Activated naive CD8-positive, alpha-beta T cell treated with anti-CD3 and anti-CD28 coated beads for 36 hours (primary cell): Measurements from ENCODE around the gene IBSP. TPM values are rescaled to one million over a fixed set of nuclear protein-coding genes. Genes with fewer than 3 reads are reported as not detected.

Source experiments
- DNase-seq: peaks from one replicate; pipeline ENCODE4 v3.0.0; 2021
- H3K27ac Mint-ChIP-seq: one replicate; pipeline ENCODE4 v1.8.0; 2022; ENCODE audit warnings: mild to moderate bottlenecking, moderate library complexity, mixed read lengths
- H3K27me3 Mint-ChIP-seq: one replicate; pipeline ENCODE4 v1.8.0; 2022; ENCODE audit warnings: mild to moderate bottlenecking, mixed read lengths
- H3K36me3 Mint-ChIP-seq: one replicate; pipeline ENCODE4 v1.8.0; 2021; ENCODE audit warnings: mild to moderate bottlenecking, mixed read lengths
- H3K4me1 Mint-ChIP-seq: one replicate; pipeline ENCODE4 v1.8.0; 2021; ENCODE audit warnings: mixed read lengths
- H3K4me3 Mint-ChIP-seq: one replicate; pipeline ENCODE4 v1.8.0; 2022; ENCODE audit warnings: mild to moderate bottlenecking, moderate library complexity, mixed read lengths
- H3K9me3 Mint-ChIP-seq: one replicate; pipeline ENCODE4 v1.8.0; 2022; ENCODE audit warnings: mixed read lengths
- total RNA-seq, 2 experiments: library from RNA; stranded (reverse); gene quantifications; one replicate each; pipeline ENCODE4 v1.2.3, GENCODE V29; 2021

The IBSP gene
- total RNA-seq, 2 experiments from 2014 or later, result not detected

DNA sequence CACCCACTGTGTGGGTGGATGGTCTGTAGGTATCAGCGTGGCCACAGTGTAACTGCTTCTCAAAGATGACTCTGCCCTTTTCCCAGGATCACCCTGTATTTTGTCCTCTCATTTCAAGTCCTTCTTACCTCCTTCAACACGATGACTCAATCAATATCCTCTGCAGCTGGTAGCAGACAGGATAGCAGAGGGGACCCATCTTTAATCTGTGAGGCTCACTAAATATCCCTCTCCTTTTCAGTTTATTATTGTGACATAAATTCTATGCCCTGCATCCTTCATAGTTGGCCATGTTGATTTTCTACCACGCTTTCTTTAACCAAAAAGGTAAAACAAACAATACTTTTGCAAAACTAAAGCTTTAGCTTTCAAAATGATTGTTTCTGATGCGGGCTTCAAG lies 23.8 kb downstream of the IBSP start:
- Mint-ChIP-seq H3K4me1 (no peaks in the 10 kb centered on the region), H3K36me3 (no peaks in the 10 kb centered on the region), H3K27me3 (peaks cover 25% of the 10 kb centered on the region), H3K4me3 (no peak overlapping the region), H3K9me3 (no peaks in the 10 kb centered on the region), H3K27ac (no peak overlapping the region)
- no peak for DNase-seq

DNA sequence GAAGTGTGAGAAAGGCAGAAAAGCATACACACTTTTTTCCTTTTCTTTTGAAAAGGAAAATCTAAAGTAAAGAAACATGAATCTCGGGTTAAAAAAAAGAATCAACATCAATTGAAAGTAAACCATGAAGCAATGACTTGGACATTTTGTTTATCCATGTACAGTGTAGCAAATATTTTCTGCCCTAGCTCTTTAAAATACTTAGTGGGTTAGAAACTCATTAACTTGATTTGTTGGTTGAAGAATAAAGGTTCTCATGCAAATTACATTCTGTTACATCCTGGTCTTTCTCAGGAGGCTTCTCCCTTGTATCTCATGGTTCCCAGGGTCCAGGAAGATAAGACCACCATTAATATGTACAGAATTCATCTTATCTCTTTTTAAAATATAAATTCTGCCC lies 24.4 kb downstream of the IBSP start:
- Mint-ChIP-seq H3K27me3 (peaks cover 30% of the 10 kb centered on the region), H3K27ac (no peak overlapping the region), H3K4me3 (no peak overlapping the region), H3K36me3 (no peaks in the 10 kb centered on the region), H3K4me1 (no peaks in the 10 kb centered on the region), H3K9me3 (no peaks in the 10 kb centered on the region)
- no peak for DNase-seq

DNA sequence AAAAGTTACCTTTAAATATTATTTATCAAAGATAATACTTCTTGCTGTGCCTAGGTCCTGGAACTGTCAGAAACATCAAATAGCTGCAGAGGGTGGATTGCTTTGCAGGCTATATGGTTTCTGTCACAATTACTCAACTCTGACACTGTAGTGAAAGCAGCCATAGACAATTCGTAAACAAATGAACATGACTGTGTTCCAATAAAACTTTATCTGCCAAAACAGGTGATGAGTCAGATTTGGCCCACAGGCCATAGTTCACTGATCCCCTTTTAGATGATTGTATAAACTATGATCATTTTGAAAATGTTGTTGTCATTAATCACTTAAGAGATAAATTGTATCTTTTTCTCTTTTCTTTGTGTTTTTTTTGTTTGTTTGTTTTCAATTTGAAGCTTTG lies 25.0 kb downstream of the IBSP start:
- Mint-ChIP-seq H3K36me3 (no peaks in the 10 kb centered on the region), H3K4me3 (no peak overlapping the region), H3K27me3 (peaks cover 33% of the 10 kb centered on the region), H3K9me3 (no peaks in the 10 kb centered on the region), H3K27ac (no peak overlapping the region), H3K4me1 (no peaks in the 10 kb centered on the region)
- no peak for DNase-seq

DNA sequence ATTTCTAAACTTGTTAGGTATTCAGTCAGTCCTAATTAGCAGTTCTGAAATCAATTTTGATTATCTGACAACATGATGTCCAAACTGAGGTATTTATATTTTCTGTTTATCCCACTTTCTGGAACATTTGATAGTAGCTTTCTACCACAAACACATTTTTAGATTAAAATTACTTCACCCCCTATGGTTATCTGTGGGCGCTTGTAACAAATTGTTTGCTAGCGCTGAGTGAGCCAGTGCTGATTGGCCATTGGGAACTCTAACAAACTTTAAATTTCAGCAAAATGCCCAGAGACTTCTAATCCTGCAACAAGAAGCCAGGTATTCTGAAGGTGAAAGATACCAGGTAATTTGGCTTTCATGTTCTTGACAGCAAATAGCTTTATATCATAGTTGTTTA lies 33.3 kb downstream of the IBSP start, which contains the start of gene MEPE:
Gene MEPE, plus strand, starts transcription at position 301 of the 400 bp plus-strand sequence. CDS start 1,746 bp downstream, outside the sequence.
- H3K4me3 Mint-ChIP-seq, result no peak within 1 kb of the TSS
- H3K27ac Mint-ChIP-seq, result no peak within 1 kb of the TSS
- DNase-seq, result no peak
- no peaks in the 10 kb centered on the region for H3K9me3 Mint-ChIP-seq
- H3K27me3 Mint-ChIP-seq, result peaks cover 20% of the 10 kb centered on the region
- H3K4me1 Mint-ChIP-seq, result no peaks in the 10 kb centered on the region
- no peaks in the 10 kb centered on the region for H3K36me3 Mint-ChIP-seq

DNA sequence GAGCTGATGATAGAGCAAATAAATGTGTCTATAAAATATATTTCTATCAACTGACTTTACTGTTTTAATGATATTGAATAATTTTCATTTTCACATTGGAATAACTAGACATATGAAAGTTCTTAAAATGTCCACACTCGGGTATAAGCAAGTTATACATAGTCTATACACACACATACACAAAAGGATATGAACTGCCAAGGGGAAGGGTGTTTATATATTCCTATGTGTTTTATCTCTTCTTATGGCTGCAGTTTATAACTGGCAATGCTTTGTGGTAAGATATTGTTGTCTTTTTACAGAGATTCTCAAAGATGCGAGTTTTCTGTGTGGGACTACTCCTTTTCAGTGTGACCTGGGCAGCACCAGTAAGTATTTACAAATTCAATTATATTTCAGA lies 35.0 kb downstream of the IBSP start:
- peaks cover 2% of the 10 kb centered on the region for H3K4me1 Mint-ChIP-seq
- peaks cover 17% of the 10 kb centered on the region for H3K27me3 Mint-ChIP-seq

DNA sequence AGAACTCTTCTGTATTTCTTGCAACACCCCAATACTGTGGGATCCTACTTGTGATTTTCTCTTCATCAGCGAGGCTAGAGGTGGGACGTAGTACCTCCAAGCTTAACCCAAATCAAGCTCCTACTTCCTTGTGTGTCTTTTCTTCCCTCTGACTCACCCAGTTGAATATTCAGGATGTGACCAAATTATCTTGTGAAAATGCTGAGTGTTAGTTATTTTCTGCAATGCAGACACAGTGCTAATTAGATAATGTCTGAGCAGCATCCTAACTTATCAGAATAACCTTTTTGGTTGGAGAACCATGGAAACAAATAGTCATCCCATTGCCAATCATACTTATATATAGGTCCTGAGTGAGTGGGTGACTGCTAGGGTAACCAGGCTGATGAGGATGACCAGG lies 35.8 kb downstream of the IBSP start:
- H3K4me1 Mint-ChIP-seq, result peaks cover 2% of the 10 kb centered on the region
- H3K36me3 Mint-ChIP-seq, result no peaks in the 10 kb centered on the region
- H3K27ac Mint-ChIP-seq, result no peak overlapping the region
- H3K9me3 Mint-ChIP-seq, result no peaks in the 10 kb centered on the region
- no peak for DNase-seq
- H3K27me3 Mint-ChIP-seq, result peaks cover 12% of the 10 kb centered on the region
- no peak overlapping the region for H3K4me3 Mint-ChIP-seq

More for the DNA sequence above, 35.0 kb downstream of the IBSP start:
- no peak overlapping the region for H3K27ac Mint-ChIP-seq
- H3K4me3 Mint-ChIP-seq, result no peak overlapping the region
- no peak for DNase-seq
- H3K9me3 Mint-ChIP-seq, result no peaks in the 10 kb centered on the region
- no peaks in the 10 kb centered on the region for H3K36me3 Mint-ChIP-seq

DNA sequence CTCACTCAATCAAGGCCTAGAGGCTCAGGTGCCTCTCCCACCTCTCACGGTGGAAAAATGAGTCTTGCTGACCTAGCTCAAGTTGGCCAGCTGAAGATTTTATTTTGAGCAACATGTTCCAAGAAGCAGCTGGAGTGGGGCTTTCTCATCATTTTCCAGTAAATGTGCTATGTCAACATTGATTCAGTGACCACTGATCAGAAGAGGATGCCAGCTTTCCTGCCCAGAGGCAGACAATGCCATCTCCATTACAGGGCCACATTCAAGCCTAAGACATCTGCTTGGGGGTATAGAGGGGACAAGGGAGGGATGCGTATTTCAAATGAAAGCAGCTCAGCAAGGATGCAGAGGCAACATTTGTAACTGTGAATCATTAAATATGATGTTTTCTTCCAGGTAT lies 36.4 kb downstream of the IBSP start:
- no peak overlapping the region for H3K27ac Mint-ChIP-seq
- peaks cover 2% of the 10 kb centered on the region for H3K4me1 Mint-ChIP-seq
- DNase-seq, result no peak
- no peak overlapping the region for H3K4me3 Mint-ChIP-seq
- H3K9me3 Mint-ChIP-seq, result no peaks in the 10 kb centered on the region
- no peaks in the 10 kb centered on the region for H3K36me3 Mint-ChIP-seq
- H3K27me3 Mint-ChIP-seq, result peaks cover 13% of the 10 kb centered on the region

DNA sequence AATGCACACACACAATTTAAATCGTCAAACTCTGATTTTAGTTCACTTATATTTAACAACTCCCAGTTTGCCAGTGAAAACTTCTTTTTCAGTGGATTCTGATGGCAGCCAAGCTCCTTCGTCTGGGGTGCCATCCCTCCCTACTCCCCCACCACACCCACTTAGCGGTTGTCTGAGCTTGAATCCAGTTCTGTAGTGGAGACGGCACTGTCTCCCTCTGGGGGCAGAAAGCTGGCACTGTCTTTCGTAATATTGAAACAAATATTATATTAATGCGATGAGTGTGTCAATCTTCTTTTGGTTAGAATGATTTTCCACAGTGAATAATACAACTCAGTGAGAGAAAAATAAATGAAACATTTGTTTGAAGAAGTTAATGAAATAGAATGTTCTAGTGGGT lies 38.9 kb downstream of the IBSP start:
- no peak overlapping the region for H3K27ac Mint-ChIP-seq
- peaks cover 20% of the 10 kb centered on the region for H3K27me3 Mint-ChIP-seq
- H3K36me3 Mint-ChIP-seq, result no peaks in the 10 kb centered on the region
- H3K9me3 Mint-ChIP-seq, result no peaks in the 10 kb centered on the region
- DNase-seq, result no peak
- H3K4me1 Mint-ChIP-seq, result peaks cover 2% of the 10 kb centered on the region
- no peak overlapping the region for H3K4me3 Mint-ChIP-seq

DNA sequence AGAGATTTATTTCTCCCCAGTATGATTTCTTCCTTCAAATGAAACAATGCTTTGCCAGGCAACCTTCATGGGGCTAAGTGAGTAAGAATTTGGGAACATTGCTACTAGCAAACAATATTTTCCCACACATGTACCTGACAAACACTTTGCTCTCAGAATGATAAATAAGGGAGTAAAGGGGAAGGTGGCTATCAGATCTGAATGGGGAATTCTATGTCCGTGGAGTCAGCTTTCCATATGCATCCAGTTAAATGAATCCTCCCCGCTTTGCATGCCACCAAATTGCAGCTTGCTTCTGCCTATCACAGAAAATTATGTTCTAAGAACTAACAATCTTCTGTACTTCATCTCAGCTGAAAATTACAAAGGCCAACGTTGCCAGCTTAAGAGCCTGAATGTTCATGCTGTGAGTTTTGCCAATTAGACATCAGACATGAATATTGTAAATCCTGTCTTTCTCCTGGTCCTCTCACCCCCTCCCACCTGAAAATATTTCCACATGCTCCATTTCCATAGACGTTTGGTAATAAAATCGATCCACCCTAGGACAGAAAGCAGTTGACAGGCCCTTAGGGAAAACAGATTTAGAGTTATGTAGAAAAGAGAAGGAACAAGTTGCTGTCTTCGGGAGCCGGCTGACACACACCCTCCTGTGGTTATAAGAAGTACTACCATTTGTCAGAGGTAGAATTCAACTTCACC lies 39.7 kb downstream of the IBSP start:
- Mint-ChIP-seq H3K27ac (no peak overlapping the region), H3K4me3 (no peak overlapping the region), H3K9me3 (no peaks in the 10 kb centered on the region), H3K27me3 (peaks cover 27% of the 10 kb centered on the region), H3K4me1 (peaks cover 2% of the 10 kb centered on the region), H3K36me3 (no peaks in the 10 kb centered on the region)
- no peak for DNase-seq

DNA sequence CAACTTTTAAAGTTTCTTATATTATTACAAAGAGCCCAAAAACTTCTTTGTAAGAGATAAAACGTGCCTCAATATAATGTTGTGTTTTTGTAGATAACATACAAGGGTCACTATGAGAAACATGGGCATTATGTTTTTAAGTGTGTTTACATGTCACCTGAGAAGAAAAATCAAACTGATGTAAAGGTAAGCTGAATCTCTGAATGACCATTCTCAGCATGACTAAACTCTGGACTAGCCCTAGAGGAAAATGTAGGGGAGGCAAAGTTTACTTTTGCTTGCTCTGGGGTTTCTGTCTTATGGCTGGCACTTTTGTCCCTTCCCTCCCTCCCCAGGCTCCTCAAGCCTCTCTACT lies 40.2 kb downstream of the IBSP start:
- no peak for DNase-seq
- peaks cover 28% of the 10 kb centered on the region for H3K27me3 Mint-ChIP-seq
- H3K27ac Mint-ChIP-seq, result no peak overlapping the region
- no peak overlapping the region for H3K4me3 Mint-ChIP-seq
- H3K36me3 Mint-ChIP-seq, result no peaks in the 10 kb centered on the region
- H3K4me1 Mint-ChIP-seq, result peaks cover 2% of the 10 kb centered on the region
- no peaks in the 10 kb centered on the region for H3K9me3 Mint-ChIP-seq

DNA sequence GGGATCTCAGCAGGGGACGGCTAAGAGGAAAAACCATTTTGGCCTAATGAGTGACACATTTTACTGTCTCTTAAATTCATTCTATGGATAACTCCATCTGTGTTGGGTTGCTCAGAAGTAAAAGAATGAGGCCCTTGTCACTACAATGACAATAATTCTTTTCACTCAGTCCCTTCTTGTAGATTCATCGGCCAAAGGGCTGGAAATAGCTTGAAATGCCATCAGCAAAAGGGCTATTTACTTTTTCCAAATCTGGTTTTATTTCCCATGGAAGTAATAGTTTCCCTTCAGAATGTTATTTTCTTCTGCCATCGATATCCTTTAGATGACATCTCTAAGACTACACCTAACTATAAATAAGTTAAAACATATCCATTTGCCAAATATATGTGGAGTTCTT lies 40.8 kb downstream of the IBSP start:
- Mint-ChIP-seq H3K4me3 (no peak overlapping the region), H3K9me3 (no peaks in the 10 kb centered on the region), H3K36me3 (no peaks in the 10 kb centered on the region), H3K27me3 (peaks cover 30% of the 10 kb centered on the region), H3K4me1 (peaks cover 2% of the 10 kb centered on the region), H3K27ac (no peak overlapping the region)
- no peak for DNase-seq

DNA sequence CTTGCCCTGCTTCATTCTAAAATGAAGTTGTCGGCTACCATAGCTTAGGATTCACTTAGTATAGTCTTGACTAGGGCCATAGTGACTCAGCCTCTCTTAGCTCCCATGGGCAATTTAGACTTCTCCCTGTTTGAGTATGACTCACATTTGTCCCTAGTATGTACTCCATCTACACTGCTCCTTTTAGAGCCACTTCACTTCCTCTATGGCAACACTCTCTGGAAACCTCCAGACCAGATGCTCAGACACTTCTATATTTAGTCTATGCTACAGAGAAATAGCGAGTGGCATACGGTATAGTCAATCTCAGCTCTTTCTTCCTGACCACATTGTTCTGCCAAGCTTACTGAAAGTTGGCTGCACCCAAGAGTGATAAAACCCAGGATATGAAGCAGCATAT lies 44.6 kb downstream of the IBSP start:
- Mint-ChIP-seq H3K36me3 (no peaks in the 10 kb centered on the region), H3K27ac (no peak overlapping the region), H3K4me1 (peaks cover 5% of the 10 kb centered on the region), H3K9me3 (no peaks in the 10 kb centered on the region), H3K4me3 (no peak overlapping the region), H3K27me3 (peaks cover 39% of the 10 kb centered on the region)
- no peak for DNase-seq

DNA sequence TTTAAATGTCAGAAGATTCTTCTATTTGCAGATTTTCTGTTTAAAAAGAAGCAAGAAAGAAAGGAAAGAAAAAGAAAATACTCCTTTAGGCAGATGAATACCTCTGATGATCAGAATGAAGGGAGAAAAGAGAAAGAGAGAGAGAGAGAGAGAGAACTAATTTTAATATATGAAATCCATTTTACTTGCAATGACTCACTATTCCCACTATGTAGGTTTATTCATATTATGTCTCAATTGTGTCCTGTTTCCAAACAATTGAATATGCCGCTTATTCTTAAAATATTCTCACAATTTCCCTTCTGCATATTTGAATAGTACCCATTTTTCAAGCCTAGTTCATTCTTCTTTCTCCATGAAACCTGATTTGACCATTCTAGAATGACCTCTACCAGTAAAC lies 45.1 kb downstream of the IBSP start:
- Mint-ChIP-seq H3K27me3 (peaks cover 36% of the 10 kb centered on the region), H3K9me3 (no peaks in the 10 kb centered on the region), H3K4me1 (peaks cover 7% of the 10 kb centered on the region), H3K27ac (no peak overlapping the region), H3K4me3 (no peak overlapping the region), H3K36me3 (no peaks in the 10 kb centered on the region)
- no peak for DNase-seq

DNA sequence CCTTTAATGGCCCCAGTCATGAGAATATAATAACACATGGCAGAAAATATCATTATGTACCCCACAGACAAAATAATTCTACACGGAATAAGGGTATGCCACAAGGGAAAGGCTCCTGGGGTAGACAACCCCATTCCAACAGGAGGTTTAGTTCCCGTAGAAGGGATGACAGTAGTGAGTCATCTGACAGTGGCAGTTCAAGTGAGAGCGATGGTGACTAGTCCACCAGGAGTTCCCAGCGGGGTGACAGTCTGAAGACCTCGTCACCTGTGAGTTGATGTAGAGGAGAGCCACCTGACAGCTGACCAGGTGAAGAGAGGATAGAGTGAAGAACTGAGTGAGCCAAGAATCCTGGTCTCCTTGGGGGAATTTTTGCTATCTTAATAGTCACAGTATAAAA lies 46.9 kb downstream of the IBSP start:
- Mint-ChIP-seq H3K27me3 (peaks cover 30% of the 10 kb centered on the region), H3K4me1 (peaks cover 7% of the 10 kb centered on the region), H3K9me3 (no peaks in the 10 kb centered on the region), H3K4me3 (no peak overlapping the region), H3K36me3 (no peaks in the 10 kb centered on the region), H3K27ac (no peak overlapping the region)
- DNase-seq, result no peak

DNA sequence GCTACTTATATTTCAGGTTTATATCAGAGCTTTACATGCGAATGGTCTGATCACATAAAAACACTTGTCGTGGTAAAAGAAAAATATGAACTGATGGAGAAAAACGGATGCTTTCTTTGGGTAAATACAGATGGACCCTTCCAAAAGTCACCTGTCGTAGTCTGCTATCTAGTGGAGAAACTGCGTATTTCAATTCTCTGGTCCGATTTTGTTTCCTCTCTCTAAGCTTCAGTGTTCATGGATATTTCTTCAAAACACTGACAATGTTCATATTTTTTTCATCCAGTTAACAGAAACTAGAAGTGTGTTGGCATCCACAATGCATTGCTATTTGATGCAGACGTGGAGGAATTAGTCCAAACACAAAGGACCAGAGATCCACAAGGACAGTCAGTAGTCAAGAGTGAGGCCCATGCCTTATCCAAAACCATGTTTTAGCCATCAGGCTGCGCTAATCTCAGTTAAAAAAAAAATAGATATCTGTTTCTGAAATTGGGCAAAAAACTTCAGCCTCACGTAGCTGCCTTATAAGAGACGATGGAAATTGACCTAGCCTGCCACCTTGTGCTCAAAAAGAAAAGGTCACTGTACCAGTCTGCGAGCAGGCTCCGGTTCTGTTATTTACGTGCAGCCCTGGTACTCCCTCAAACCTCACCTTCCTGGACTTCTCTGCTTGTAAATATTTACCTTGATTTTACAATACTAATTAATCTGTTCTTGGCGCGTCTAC lies 49.4 kb downstream of the IBSP start:
- no peak for DNase-seq
- peaks cover 20% of the 10 kb centered on the region for H3K27me3 Mint-ChIP-seq
- no peaks in the 10 kb centered on the region for H3K9me3 Mint-ChIP-seq
- no peak overlapping the region for H3K27ac Mint-ChIP-seq
- H3K4me3 Mint-ChIP-seq, result peak overlapping the region; percentile 45
- no peaks in the 10 kb centered on the region for H3K36me3 Mint-ChIP-seq
- H3K4me1 Mint-ChIP-seq, result peaks cover 7% of the 10 kb centered on the region

DNA sequence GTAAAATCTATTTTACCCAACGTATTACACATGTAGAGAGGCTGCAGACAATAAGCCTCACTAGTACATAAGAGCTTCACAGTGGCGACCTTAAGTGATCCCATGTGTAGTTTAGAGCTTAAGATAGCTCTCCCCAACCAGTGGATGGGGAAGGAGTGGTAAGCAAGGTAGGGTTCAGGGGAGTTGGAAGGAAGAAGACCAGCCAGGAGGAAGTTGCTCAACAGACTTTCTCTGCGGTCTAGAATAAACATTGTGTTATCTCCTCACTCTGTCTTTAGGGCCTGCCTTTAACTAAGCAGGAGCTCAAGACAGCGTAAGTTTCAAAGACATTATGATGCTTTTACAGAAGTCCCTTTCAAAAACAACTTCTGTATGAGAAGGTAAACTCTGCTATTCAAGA lies 50.3 kb downstream of the IBSP start:
- no peak overlapping the region for H3K27ac Mint-ChIP-seq
- DNase-seq, result no peak
- H3K4me1 Mint-ChIP-seq, result peaks cover 7% of the 10 kb centered on the region
- H3K27me3 Mint-ChIP-seq, result peaks cover 16% of the 10 kb centered on the region
- no peak overlapping the region for H3K4me3 Mint-ChIP-seq
- H3K9me3 Mint-ChIP-seq, result no peaks in the 10 kb centered on the region
- no peaks in the 10 kb centered on the region for H3K36me3 Mint-ChIP-seq
